ENCODE measurements around the gene RUNX1. TPM values are rescaled to one million over a fixed set of nuclear protein-coding genes. Genes with fewer than 3 reads are reported as not detected.
"Not testable (repeated sequence)": the region's sequence is repeated elsewhere in the genome, so short reads cannot be mapped to it uniquely, and the experiment has no call there.

The RUNX1 gene
- total RNA-seq, 1 experiment from 2014 or later: 95.4 TPM

DNA sequence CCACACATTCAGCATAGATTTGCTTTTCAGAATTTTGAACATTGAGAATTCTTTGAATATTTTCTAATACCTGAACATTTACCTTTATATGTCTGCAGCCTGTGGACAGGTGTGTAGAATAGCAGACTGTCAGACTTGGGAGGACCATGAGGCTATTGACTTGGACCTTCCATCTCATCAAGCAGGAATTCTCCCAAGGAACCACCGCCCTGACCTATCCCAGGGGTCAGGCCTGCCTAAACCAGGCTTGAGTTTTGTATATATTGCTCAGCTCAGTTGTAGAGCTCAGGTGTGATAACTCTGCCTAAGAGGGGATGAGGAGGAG is 53.2 kb downstream of the RUNX1 start:
- Mint-ChIP-seq H3K27ac (ENCODE audit: unreplicated experiment) (no peak overlapping the region), H3K36me3 (ENCODE audit: insufficient read depth, unreplicated experiment) (peaks cover 5% of the 10 kb centered on the region), H3K4me1 (ENCODE audit: low read depth, unreplicated experiment) (peaks cover 8% of the 10 kb centered on the region), H3K27me3 (ENCODE audit: unreplicated experiment) (no peaks in the 10 kb centered on the region), H3K4me3 (ENCODE audit: low read depth, unreplicated experiment) (no peak overlapping the region), H3K9me3 (ENCODE audit: low read depth, unreplicated experiment) (no peaks in the 10 kb centered on the region)
- intact Hi-C loops (cut with micrococcal nuclease; ENCODE audit: unreplicated experiment): no loop called here
- DNase-seq: no peak
- CTCF ChIA-PET: no interaction called here
- no TSS peak for BruUV-seq (replicated peaks)
- TF ChIP-seq, protein P1, sequence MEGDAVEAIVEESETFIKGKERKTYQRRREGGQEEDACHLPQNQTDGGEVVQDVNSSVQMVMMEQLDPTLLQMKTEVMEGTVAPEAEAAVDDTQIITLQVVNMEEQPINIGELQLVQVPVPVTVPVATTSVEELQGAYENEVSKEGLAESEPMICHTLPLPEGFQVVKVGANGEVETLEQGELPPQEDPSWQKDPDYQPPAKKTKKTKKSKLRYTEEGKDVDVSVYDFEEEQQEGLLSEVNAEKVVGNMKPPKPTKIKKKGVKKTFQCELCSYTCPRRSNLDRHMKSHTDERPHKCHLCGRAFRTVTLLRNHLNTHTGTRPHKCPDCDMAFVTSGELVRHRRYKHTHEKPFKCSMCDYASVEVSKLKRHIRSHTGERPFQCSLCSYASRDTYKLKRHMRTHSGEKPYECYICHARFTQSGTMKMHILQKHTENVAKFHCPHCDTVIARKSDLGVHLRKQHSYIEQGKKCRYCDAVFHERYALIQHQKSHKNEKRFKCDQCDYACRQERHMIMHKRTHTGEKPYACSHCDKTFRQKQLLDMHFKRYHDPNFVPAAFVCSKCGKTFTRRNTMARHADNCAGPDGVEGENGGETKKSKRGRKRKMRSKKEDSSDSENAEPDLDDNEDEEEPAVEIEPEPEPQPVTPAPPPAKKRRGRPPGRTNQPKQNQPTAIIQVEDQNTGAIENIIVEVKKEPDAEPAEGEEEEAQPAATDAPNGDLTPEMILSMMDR (IDR thresholded peaks at IDR 0.05; ENCODE audit: unreplicated experiment): no peak

DNA sequence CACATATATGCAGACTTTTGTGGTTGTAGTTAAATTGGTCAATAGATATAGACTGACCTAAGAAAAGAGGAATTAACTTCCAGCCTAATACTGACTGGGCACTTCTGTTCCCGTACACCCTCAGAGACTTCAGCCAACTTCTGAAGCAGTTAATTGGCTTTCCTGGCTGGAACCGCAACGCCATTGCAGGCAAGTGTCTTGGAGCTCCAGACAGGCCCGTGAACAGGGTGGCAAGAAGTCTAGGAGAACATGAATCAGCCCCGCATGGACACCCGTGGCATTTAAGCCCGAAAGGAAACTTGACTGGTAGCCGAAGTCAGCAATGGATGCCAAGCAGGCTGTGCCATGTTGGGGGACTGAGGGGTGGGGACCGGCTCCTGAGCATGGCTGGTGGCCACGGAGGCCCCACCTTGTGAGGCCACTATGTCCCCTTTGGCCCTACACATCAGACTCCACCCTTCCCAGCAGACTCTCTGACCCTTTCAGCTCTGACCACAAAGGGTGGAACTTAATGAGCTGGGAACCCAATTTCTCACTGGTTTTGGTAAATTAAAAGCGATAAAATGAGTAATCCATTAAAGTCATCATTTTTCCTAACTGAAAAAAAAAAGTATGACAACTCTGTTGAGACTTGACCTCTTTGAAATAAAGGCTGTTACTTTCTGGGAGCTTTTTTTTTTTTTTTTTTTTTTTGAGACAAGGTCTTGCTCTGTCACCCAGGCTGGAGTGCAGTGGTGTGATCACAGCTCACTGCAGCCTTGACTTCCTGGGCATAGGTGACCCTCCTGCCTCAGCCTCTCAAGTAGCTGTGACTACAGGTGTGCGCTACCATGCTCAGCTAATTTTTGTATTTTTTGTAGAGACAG is 54.1 kb downstream of the RUNX1 start:
- intact Hi-C loops (cut with micrococcal nuclease; ENCODE audit: unreplicated experiment): no loop called here
- Mint-ChIP-seq H3K27ac (ENCODE audit: unreplicated experiment) (no peak overlapping the region), H3K36me3 (ENCODE audit: insufficient read depth, unreplicated experiment) (peaks cover 5% of the 10 kb centered on the region), H3K4me1 (ENCODE audit: low read depth, unreplicated experiment) (peaks cover 8% of the 10 kb centered on the region), H3K27me3 (ENCODE audit: unreplicated experiment) (no peaks in the 10 kb centered on the region), H3K4me3 (ENCODE audit: low read depth, unreplicated experiment) (no peak overlapping the region), H3K9me3 (ENCODE audit: low read depth, unreplicated experiment) (no peaks in the 10 kb centered on the region)
- no TSS peak for BruUV-seq (replicated peaks)
- CTCF ChIA-PET: no interaction called here
- TF ChIP-seq, protein P1 (IDR thresholded peaks at IDR 0.05; ENCODE audit: unreplicated experiment): no peak
- no peak for DNase-seq

DNA sequence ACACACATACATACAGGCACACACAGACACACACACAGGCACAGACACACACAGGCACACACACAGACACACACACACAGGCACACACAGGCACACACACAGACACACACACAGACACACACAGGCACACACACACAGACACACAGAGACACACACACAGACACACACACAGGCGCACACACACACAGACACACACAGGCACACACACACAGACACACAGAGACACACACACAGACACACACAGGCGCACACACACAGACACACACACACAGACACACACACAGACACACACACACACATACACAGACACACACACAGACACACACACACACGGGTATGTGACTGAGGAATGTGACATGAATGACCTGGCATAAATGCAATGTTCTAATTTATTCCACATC is 55.6 kb downstream of the RUNX1 start:
- intact Hi-C loops (cut with micrococcal nuclease; ENCODE audit: unreplicated experiment): not testable (repeated sequence)

DNA sequence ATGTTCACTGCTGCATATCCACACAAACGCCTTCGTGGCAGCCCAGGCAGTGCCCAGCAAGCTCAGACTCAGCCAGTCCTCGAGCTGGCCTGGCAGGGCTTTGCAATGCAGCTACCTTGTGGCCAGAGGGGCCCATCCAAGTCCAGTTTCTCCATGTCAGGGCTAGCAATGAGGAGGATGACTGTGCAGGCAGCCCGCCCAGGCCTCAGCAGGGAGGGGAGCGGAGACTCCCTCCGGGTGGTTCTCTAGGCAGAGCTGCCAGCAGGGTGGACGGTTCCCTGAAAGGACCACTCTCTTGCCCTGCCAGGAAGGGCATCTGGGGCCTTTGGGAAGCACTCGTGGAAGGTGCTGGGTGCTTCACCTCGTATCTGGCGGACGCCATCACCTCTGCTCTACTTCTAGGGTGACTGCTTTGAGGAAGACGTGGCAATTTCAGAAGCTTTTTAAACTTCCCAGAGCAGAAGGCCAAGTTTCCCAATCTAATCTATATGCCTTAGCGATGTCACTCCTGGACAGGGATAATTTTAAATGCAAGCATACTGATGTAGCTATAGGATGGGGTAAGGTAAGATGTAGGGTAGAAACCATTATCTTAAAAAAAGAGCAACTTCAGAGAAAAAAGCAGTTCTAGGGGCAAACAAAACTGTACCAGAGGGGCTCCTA is 56.2 kb downstream of the RUNX1 start:
- CTCF ChIA-PET: interaction anchor here (0.7 kb wide), 1 partner anchor 22 kb away, joined by 3 read pairs; no protein-coding TSS in a partner anchor
- BruUV-seq (replicated peaks): no TSS peak
- Mint-ChIP-seq H3K36me3 (ENCODE audit: insufficient read depth, unreplicated experiment) (no peaks in the 10 kb centered on the region), H3K27me3 (ENCODE audit: unreplicated experiment) (no peaks in the 10 kb centered on the region), H3K4me3 (ENCODE audit: low read depth, unreplicated experiment) (no peak overlapping the region), H3K4me1 (ENCODE audit: low read depth, unreplicated experiment) (peaks cover 20% of the 10 kb centered on the region), H3K9me3 (ENCODE audit: low read depth, unreplicated experiment) (no peaks in the 10 kb centered on the region), H3K27ac (ENCODE audit: unreplicated experiment) (no peak overlapping the region)
- TF ChIP-seq, protein P1 (IDR thresholded peaks at IDR 0.05; ENCODE audit: unreplicated experiment): no peak
- no peak for DNase-seq
- intact Hi-C loops (cut with micrococcal nuclease; ENCODE audit: unreplicated experiment): no loop called here

More for the DNA sequence above, 55.6 kb downstream of the RUNX1 start:
- H3K36me3 Mint-ChIP-seq (ENCODE audit: insufficient read depth, unreplicated experiment); H3K27ac Mint-ChIP-seq (ENCODE audit: unreplicated experiment); H3K9me3 Mint-ChIP-seq (ENCODE audit: low read depth, unreplicated experiment); H3K4me3 Mint-ChIP-seq (ENCODE audit: low read depth, unreplicated experiment); H3K27me3 Mint-ChIP-seq (ENCODE audit: unreplicated experiment); DNase-seq; CTCF ChIA-PET; BruUV-seq (replicated peaks): not testable (repeated sequence)
- H3K4me1 Mint-ChIP-seq (ENCODE audit: low read depth, unreplicated experiment): peaks cover 15% of the 10 kb centered on the region
